Measurements from ENCODE around the gene PNMA3. TPM values are rescaled to one million over a fixed set of nuclear protein-coding genes. Genes with fewer than 3 reads are reported as not detected.

PNMA3 gene
- total and polyA plus RNA-seq, 2 of the 4 experiments (the other 2 are of a cell fraction) = 0.03 TPM; not detected in 1

DNA sequence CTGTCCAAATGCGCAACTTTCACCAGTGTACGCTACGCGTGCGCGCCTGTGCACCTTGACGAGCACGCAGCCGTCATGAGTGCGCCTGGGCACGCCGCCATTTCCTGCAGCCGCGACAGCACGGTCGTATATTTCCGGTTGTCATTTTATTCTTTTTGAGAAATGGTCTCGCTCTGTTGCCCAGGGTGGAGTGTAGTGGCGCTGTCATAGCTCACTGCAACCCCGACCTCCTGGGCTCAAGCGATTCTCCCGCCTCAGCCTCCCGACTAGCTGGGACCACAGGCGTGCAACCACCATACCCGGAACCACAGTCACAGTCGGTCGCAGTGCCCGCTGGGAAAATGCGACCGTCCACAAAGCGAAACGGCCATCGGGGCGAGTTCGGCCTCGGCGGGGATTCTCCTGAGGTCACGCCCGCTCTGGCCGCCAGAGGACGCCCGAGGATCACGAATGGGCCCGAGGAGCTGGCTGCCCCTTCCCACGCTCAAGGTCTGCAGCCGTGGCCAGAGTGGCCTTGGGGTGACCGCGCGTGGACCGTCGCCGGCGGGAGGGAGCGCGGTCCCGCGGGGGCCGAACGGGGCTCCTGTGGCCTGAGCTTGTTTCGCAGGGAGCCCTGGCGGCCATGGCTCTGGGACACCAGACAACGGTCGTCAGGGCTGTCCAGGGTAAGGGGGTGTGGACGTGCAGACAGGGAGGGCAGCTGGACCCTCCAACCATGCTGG lies 23.7 kb upstream of the PNMA3 start:
- Histone ChIP-seq H3K27ac (ENCODE audit: insufficient read depth, low read length) (no peak overlapping the region), H3K4ac (ENCODE audit: low read depth, low read length) (no peak overlapping the region; the same call in 1 of the 2 replicates), H4K5ac (ENCODE audit: low read depth, low read length) (no peak overlapping the region; the same call in 1 of the 2 replicates), H2BK5ac (ENCODE audit: low read depth, low read length, poor library complexity, severe bottlenecking) (no peak overlapping the region), H3K56ac (ENCODE audit: extremely low read depth, insufficient read depth, low read length) (no peak overlapping the region), H3K18ac (ENCODE audit: low read depth, low read length) (no peak overlapping the region), H3K36me3 (ENCODE audit: control insufficient read depth, insufficient read depth, low read length) (no peaks in the 10 kb centered on the region), H2BK20ac (ENCODE audit: low read depth, low read length) (no peak overlapping the region), H2BK120ac (ENCODE audit: low read depth, low read length) (no peak overlapping the region), H3K4me1 (ENCODE audit: control insufficient read depth, insufficient read depth, low read length) (no peaks in the 10 kb centered on the region), H3K4me3 (ENCODE audit: insufficient read depth, low read depth, low read length) (no peak overlapping the region), H3K9me3 (ENCODE audit: control insufficient read depth, insufficient read depth, low read length) (no peaks in the 10 kb centered on the region; the same call in none of the 2 replicates), H3K4me2 (ENCODE audit: low read depth, low read length) (peak overlapping the region; percentile 75), H4K91ac (ENCODE audit: insufficient read depth, low read depth, low read length) (no peak overlapping the region), H4K8ac (ENCODE audit: low read depth in 2 of 2, low read length in 2 of 2) (peak overlapping the region; percentile 22 to 95; a peak in 3 of 4 replicates), H3K9ac (ENCODE audit: low read depth, low read length) (no peak overlapping the region), H3K27me3 (ENCODE audit: control insufficient read depth, insufficient read depth, low read length) (no peaks in the 10 kb centered on the region; the same call in 1 of the 2 replicates), H4K20me1 (ENCODE audit: insufficient read depth, low read length) (no peaks in the 10 kb centered on the region), H2AK5ac (ENCODE audit: low read depth, low read length) (no peak overlapping the region), H3K79me1 (ENCODE audit: low read depth in 1 of 2, low read length in 2 of 2) (no peaks in the 10 kb centered on the region), H3K23ac (ENCODE audit: low read depth, low read length) (no peak overlapping the region), H2AK9ac (replicated peaks; ENCODE audit: low read depth, low read length, poor library complexity) (no peak overlapping the region), H2AFZ (replicated peaks; ENCODE audit: low read length, poor library complexity) (peak overlapping the region; percentile 78), H3K14ac (replicated peaks; ENCODE audit: low read depth, low read length) (no peak overlapping the region), H3K9me1 (ENCODE audit: insufficient read depth, low read length) (no peaks in the 10 kb centered on the region), H2BK15ac (ENCODE audit: low read depth, low read length) (no peak overlapping the region)
- in situ Hi-C loops (cut with MboI; ENCODE audit: low sequenced_read_pairs) (loop anchor here (25.0 kb wide), 1 partner anchor 430 kb away; the partner anchor contains the start of gene HAUS7), dilution Hi-C loops (cut with HindIII; ENCODE audit: low sequenced_read_pairs, unreplicated experiment) (no loop called here), intact Hi-C loops (cut with micrococcal nuclease) (loop anchor here (1.0 to 5.0 kb wide), 4 partner anchors 406 to 635 kb away; no protein-coding TSS in a partner anchor)
- no TSS peak for BruUV-seq (replicated peaks)
- peak; percentile 93 for ATAC-seq (ENCODE audit: low read depth)
- TF ChIP-seq, protein P1, sequence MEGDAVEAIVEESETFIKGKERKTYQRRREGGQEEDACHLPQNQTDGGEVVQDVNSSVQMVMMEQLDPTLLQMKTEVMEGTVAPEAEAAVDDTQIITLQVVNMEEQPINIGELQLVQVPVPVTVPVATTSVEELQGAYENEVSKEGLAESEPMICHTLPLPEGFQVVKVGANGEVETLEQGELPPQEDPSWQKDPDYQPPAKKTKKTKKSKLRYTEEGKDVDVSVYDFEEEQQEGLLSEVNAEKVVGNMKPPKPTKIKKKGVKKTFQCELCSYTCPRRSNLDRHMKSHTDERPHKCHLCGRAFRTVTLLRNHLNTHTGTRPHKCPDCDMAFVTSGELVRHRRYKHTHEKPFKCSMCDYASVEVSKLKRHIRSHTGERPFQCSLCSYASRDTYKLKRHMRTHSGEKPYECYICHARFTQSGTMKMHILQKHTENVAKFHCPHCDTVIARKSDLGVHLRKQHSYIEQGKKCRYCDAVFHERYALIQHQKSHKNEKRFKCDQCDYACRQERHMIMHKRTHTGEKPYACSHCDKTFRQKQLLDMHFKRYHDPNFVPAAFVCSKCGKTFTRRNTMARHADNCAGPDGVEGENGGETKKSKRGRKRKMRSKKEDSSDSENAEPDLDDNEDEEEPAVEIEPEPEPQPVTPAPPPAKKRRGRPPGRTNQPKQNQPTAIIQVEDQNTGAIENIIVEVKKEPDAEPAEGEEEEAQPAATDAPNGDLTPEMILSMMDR (conservative IDR thresholded peaks at IDR 0.05; ENCODE audit: low read depth, low read length) = peak; percentile 80
- TF ChIP-seq RFX5 (IDR thresholded peaks at IDR 0.05; ENCODE audit: low read depth, low read length) (no peak), SMC3 (IDR thresholded peaks at IDR 0.05; ENCODE audit: low read depth, low read length) (peak; percentile 61), RAD21 (IDR thresholded peaks at IDR 0.05; ENCODE audit: low read length) (peak; percentile 90)
- peak; percentile 18 for DNase-seq
- WGBS, 2 experiments (ENCODE audit: extremely low coverage in 2 of 2, insufficient read length in 1 of 2) = 46% methylated on average over 31 of the region's 64 CpGs; no CpG with 5 or more reads in 1 of the 2 experiments
- POLR2A ChIA-PET (ENCODE audit: unreplicated experiment) = no interaction called here
- CTCF ChIA-PET = interaction anchor here (0.9 kb wide), 1 partner anchor 19 kb away, joined by 3 read pairs; no protein-coding TSS in a partner anchor
